HL-60 (cell line): ENCODE data around the gene BAIAP2.

Source experiments
- SPI1 ChIP-seq: IDR thresholded peaks from 2 replicates; pipeline ENCODE4 v1.6.1; 2012; ENCODE audit warnings: low read depth, mild to moderate bottlenecking, borderline replicate concordance
- TF ChIP-seq, protein P1 (sequence below): IDR thresholded peaks from one replicate; pipeline ENCODE4 v1.5.1; 2011; ENCODE audit warnings: low read length, control low read depth, inconsistent platforms; ENCODE audit not compliant: insufficient read depth

DNA sequence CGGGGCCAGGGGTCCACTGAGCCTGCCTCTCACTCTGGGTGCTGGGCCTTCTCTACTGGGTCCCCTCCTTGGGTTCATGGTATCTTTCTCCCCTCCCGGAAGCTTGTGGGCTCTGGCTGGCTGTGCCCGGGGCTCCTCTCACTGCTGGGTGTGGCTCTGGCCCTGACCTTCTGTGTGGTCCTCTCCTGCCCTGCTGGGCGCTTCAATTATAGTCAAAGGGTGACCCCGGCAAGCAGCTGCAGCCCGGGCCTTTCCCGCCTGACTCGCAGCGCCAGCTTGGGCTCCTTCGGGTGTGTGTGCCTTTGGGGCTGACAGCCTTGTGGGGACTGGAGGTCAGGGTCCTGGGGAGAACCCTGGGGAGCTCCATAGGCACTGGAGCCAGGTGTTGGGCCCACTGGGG lies 76.1 kb downstream of the BAIAP2 start:
- TF ChIP-seq, protein P1, sequence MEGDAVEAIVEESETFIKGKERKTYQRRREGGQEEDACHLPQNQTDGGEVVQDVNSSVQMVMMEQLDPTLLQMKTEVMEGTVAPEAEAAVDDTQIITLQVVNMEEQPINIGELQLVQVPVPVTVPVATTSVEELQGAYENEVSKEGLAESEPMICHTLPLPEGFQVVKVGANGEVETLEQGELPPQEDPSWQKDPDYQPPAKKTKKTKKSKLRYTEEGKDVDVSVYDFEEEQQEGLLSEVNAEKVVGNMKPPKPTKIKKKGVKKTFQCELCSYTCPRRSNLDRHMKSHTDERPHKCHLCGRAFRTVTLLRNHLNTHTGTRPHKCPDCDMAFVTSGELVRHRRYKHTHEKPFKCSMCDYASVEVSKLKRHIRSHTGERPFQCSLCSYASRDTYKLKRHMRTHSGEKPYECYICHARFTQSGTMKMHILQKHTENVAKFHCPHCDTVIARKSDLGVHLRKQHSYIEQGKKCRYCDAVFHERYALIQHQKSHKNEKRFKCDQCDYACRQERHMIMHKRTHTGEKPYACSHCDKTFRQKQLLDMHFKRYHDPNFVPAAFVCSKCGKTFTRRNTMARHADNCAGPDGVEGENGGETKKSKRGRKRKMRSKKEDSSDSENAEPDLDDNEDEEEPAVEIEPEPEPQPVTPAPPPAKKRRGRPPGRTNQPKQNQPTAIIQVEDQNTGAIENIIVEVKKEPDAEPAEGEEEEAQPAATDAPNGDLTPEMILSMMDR: no peak
- no peak for TF ChIP-seq SPI1
